ENCODE results near the gene FAM13B.
"Not testable (repeated sequence)": the region's sequence is repeated elsewhere in the genome, so short reads cannot be mapped to it uniquely, and the experiment has no call there.

FAM13B gene

GRCh38 chr5:137959488-137959887 is 73.4 kb downstream of the FAM13B start:
- no peaks in the 10 kb centered on the region for H3K4me1 ChIP-seq (ENCODE audit: control insufficient read depth in 1 of 2, insufficient read depth in 2 of 2, low read length in 2 of 2)
- peaks cover 0 to 26% of the 10 kb centered on the region in 2 donors for H3K36me3 ChIP-seq (ENCODE audit: control insufficient read depth in 1 of 2, insufficient read depth in 2 of 2, low read length in 2 of 2)
- H3K27ac ChIP-seq (ENCODE audit: low read length) = no peak overlapping the region
- no peaks in the 10 kb centered on the region for H3K9me3 ChIP-seq (ENCODE audit: control insufficient read depth in 1 of 2, low read length in 2 of 2)
- H3K4me3 ChIP-seq (ENCODE audit: low read depth in 1 of 2, low read length in 2 of 2) = no peak overlapping the region
- no peaks in the 10 kb centered on the region for H3K27me3 ChIP-seq (ENCODE audit: low read depth, low read length)

DNA sequence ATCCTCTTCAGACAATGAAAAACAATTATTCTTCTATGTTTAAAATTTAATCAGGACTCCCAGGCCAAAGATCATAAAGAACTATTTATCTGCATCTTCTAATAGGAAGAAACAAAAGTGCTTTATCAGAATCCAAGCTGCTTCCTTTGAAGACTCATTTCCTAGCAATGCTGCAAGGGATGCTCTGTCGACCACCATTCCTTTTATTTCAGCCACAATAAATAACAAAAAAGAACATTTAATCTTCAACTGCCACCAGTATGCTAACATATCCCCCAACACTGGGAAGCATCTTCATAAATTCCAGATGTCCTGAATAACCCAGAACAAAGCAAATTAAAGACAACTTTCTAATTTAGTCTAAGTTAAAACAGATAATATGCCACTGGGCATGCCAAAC is 74.9 kb downstream of the FAM13B start:
- Histone ChIP-seq H3K4me3 (ENCODE audit: low read depth in 1 of 2, low read length in 2 of 2) (no peak overlapping the region), H3K27ac (ENCODE audit: low read length) (no peak overlapping the region), H3K27me3 (ENCODE audit: low read depth, low read length) (no peaks in the 10 kb centered on the region), H3K36me3 (ENCODE audit: control insufficient read depth in 1 of 2, insufficient read depth in 2 of 2, low read length in 2 of 2) (peaks cover 1 to 31% of the 10 kb centered on the region in 2 donors), H3K9me3 (ENCODE audit: control insufficient read depth in 1 of 2, low read length in 2 of 2) (no peaks in the 10 kb centered on the region), H3K4me1 (ENCODE audit: control insufficient read depth in 1 of 2, insufficient read depth in 2 of 2, low read length in 2 of 2) (peaks cover 7 to 8% of the 10 kb centered on the region in 2 donors)

DNA sequence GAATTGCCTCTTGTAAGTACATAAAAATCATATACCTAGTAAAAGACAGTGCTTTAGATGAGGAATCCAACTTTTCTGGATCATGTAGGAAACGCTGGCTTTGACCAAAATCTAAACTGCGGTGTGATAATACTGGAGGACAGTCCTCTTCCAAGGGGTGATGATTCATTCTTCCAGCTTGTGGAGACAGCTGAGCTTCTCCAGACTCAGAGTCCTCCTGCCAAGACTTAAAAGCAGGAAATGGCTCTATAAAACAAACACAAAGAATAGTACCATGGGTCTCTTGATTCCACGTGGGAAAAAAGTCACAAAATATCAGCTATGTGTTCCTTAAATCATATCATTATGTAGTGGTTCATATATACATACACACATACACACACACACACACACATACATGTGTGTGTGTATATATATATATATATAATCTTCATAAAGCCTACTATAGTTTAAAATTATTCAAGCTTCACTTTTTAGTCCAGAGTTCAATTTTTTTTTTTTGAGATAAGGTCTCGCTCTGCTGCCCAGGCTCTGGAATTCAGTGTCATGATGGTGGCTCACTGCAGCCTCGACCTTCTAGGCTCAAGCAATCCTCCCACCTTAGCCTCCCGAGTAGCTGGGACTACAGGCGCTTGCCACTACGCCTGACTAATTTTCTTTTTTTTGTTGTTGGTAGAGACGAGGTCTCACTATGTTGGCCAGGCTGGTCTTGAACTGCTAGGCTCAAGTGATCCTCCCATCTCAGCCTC is 78.6 kb downstream of the FAM13B start:
- Histone ChIP-seq H3K9me3 (ENCODE audit: control insufficient read depth in 1 of 2, low read length in 2 of 2) (no peaks in the 10 kb centered on the region), H3K4me1 (ENCODE audit: control insufficient read depth in 1 of 2, insufficient read depth in 2 of 2, low read length in 2 of 2) (peaks cover 7 to 12% of the 10 kb centered on the region in 2 donors), H3K27me3 (ENCODE audit: low read depth, low read length) (no peaks in the 10 kb centered on the region), H3K27ac (ENCODE audit: low read length) (peak overlapping the region; percentile 16), H3K36me3 (ENCODE audit: control insufficient read depth in 1 of 2, insufficient read depth in 2 of 2, low read length in 2 of 2) (peaks cover 6 to 27% of the 10 kb centered on the region in 2 donors), H3K4me3 (ENCODE audit: low read depth in 1 of 2, low read length in 2 of 2) (no peak overlapping the region)

GRCh38 chr5:137945825-137946224 is 87.1 kb downstream of the FAM13B start:
- Histone ChIP-seq H3K27ac (ENCODE audit: low read length) (no peak overlapping the region), H3K4me1 (ENCODE audit: control insufficient read depth in 1 of 2, insufficient read depth in 2 of 2, low read length in 2 of 2) (no peaks in the 10 kb centered on the region), H3K4me3 (ENCODE audit: low read depth in 1 of 2, low read length in 2 of 2) (no peak overlapping the region), H3K9me3 (ENCODE audit: control insufficient read depth in 1 of 2, low read length in 2 of 2) (no peaks in the 10 kb centered on the region), H3K36me3 (ENCODE audit: control insufficient read depth in 1 of 2, insufficient read depth in 2 of 2, low read length in 2 of 2) (peaks cover 63 to 70% of the 10 kb centered on the region in 2 donors), H3K27me3 (ENCODE audit: low read depth, low read length) (no peaks in the 10 kb centered on the region)

- not testable (repeated sequence) for H3K27ac ChIP-seq (ENCODE audit: low read length); H3K4me1 ChIP-seq (ENCODE audit: control insufficient read depth in 1 of 2, insufficient read depth in 2 of 2, low read length in 2 of 2); H3K9me3 ChIP-seq (ENCODE audit: control insufficient read depth in 1 of 2, low read length in 2 of 2); H3K27me3 ChIP-seq (ENCODE audit: low read depth, low read length); H3K4me3 ChIP-seq (ENCODE audit: low read depth in 1 of 2, low read length in 2 of 2)
- H3K36me3 ChIP-seq (ENCODE audit: control insufficient read depth in 1 of 2, insufficient read depth in 2 of 2, low read length in 2 of 2) = peaks cover 77 to 85% of the 10 kb centered on the region in 2 donors
Measured at GRCh38 chr5:137944280-137944679, 88.6 kb downstream of the FAM13B start.

GRCh38 chr5:137939331-137939730 is 93.5 kb downstream of the FAM13B start:
- Histone ChIP-seq H3K27me3 (ENCODE audit: low read depth, low read length) (no peaks in the 10 kb centered on the region), H3K27ac (ENCODE audit: low read length) (no peak overlapping the region), H3K9me3 (ENCODE audit: control insufficient read depth in 1 of 2, low read length in 2 of 2) (no peaks in the 10 kb centered on the region), H3K4me1 (ENCODE audit: control insufficient read depth in 1 of 2, insufficient read depth in 2 of 2, low read length in 2 of 2) (no peaks in the 10 kb centered on the region), H3K36me3 (ENCODE audit: control insufficient read depth in 1 of 2, insufficient read depth in 2 of 2, low read length in 2 of 2) (peaks cover 42 to 56% of the 10 kb centered on the region in 2 donors), H3K4me3 (ENCODE audit: low read depth in 1 of 2, low read length in 2 of 2) (no peak overlapping the region)

DNA sequence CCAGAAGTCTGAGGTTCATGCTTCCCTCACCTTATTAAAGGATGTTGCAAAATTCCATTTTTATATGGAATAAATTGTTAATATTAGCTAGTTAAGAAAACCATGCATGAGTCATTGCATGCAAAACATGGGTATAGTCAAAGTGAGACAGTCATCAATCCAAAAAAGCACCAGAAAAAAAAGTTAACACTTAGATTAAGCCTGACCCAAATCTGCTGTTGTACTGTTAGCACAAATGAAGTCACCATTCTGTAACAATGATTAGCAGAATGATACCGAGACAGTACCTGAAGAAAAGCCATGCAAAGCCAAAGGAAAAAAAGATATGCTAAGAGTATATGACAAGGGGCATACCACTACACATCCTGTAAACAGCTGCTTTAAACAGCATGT is 94.1 kb downstream of the FAM13B start:
- peaks cover 42 to 51% of the 10 kb centered on the region in 2 donors for H3K36me3 ChIP-seq (ENCODE audit: control insufficient read depth in 1 of 2, insufficient read depth in 2 of 2, low read length in 2 of 2)
- H3K9me3 ChIP-seq (ENCODE audit: control insufficient read depth in 1 of 2, low read length in 2 of 2) = no peaks in the 10 kb centered on the region
- H3K27ac ChIP-seq (ENCODE audit: low read length) = no peak overlapping the region
- H3K4me3 ChIP-seq (ENCODE audit: low read depth in 1 of 2, low read length in 2 of 2) = no peak overlapping the region
- H3K4me1 ChIP-seq (ENCODE audit: control insufficient read depth in 1 of 2, insufficient read depth in 2 of 2, low read length in 2 of 2) = no peaks in the 10 kb centered on the region
- H3K27me3 ChIP-seq (ENCODE audit: low read depth, low read length) = no peaks in the 10 kb centered on the region

- Histone ChIP-seq H3K4me3 (ENCODE audit: low read depth in 1 of 2, low read length in 2 of 2) (no peak overlapping the region), H3K27ac (ENCODE audit: low read length) (no peak overlapping the region), H3K9me3 (ENCODE audit: control insufficient read depth in 1 of 2, low read length in 2 of 2) (no peaks in the 10 kb centered on the region), H3K36me3 (ENCODE audit: control insufficient read depth in 1 of 2, insufficient read depth in 2 of 2, low read length in 2 of 2) (peaks cover 42 to 51% of the 10 kb centered on the region in 2 donors), H3K4me1 (ENCODE audit: control insufficient read depth in 1 of 2, insufficient read depth in 2 of 2, low read length in 2 of 2) (peaks cover under 1 to 2% of the 10 kb centered on the region in 2 donors), H3K27me3 (ENCODE audit: low read depth, low read length) (no peaks in the 10 kb centered on the region)
Measured at GRCh38 chr5:137937994-137938750, 94.7 kb downstream of the FAM13B start.

DNA sequence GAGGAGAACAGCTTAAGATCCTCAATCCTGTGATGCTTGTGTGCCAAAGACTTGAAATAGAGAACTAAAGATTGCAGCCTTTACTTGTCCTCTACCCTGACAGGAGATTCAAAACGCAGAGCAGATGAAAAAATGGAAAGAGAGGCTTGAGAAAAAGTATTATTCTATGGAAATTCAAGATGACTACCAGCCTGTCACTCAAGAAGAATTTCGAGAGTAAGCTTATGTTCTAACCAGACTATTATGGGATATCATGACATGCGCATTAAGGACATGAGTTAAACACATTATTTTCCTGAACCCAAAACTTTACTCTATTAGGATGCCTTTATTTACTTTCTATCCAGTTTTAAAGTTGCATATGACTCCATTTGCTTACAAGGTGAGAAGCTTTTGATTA is 97.2 kb downstream of the FAM13B start:
- no peaks in the 10 kb centered on the region for H3K27me3 ChIP-seq (ENCODE audit: low read depth, low read length)
- no peaks in the 10 kb centered on the region for H3K9me3 ChIP-seq (ENCODE audit: control insufficient read depth in 1 of 2, low read length in 2 of 2)
- no peak overlapping the region for H3K4me3 ChIP-seq (ENCODE audit: low read depth in 1 of 2, low read length in 2 of 2)
- H3K4me1 ChIP-seq (ENCODE audit: control insufficient read depth in 1 of 2, insufficient read depth in 2 of 2, low read length in 2 of 2) = peaks cover 5 to 7% of the 10 kb centered on the region in 2 donors
- no peak overlapping the region for H3K27ac ChIP-seq (ENCODE audit: low read length)
- peaks cover 22 to 31% of the 10 kb centered on the region in 2 donors for H3K36me3 ChIP-seq (ENCODE audit: control insufficient read depth in 1 of 2, insufficient read depth in 2 of 2, low read length in 2 of 2)

DNA sequence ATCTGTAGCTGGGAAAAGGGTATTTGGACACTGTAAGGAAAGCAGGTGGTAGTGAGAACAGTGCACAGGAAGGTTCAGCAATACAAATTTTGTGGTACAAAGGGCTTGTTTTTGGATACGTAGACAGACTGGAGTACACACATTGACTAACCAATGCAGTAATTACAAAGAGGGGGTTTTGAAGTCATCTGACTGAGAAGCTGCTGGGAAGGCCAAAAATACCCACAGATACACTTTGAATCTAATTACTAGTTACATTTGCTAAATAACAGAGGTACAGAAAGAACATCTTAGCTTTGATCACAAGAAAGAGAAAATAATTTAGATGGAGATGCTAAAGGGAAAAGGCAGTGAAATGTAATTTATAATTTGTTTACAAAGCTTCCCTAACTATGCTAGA is 97.7 kb downstream of the FAM13B start:
- Histone ChIP-seq H3K27ac (ENCODE audit: low read length) (no peak overlapping the region), H3K36me3 (ENCODE audit: control insufficient read depth in 1 of 2, insufficient read depth in 2 of 2, low read length in 2 of 2) (peaks cover 17 to 26% of the 10 kb centered on the region in 2 donors), H3K9me3 (ENCODE audit: control insufficient read depth in 1 of 2, low read length in 2 of 2) (no peaks in the 10 kb centered on the region), H3K4me3 (ENCODE audit: low read depth in 1 of 2, low read length in 2 of 2) (no peak overlapping the region), H3K4me1 (ENCODE audit: control insufficient read depth in 1 of 2, insufficient read depth in 2 of 2, low read length in 2 of 2) (peaks cover 5 to 7% of the 10 kb centered on the region in 2 donors), H3K27me3 (ENCODE audit: low read depth, low read length) (no peaks in the 10 kb centered on the region)

DNA sequence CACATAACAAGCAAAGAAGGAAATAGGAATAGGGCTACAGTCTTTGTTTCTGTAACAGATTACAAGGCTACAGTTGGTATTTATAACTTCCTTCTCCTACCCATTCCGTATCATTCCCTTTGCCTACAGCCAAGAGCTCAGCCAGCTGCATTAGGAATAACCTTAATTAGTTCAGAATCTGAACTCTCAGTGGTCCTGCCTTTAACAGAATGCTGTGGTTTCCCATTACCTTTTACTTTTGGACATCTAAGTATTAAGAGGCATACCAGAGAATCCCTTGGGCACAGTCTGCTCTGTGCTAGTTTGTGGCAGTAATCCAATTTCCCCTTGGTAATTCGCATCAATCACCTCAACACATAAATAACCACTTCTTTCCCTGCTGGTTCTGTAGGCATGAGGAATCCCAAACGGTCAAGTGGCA is 99.4 kb downstream of the FAM13B start:
- no peak overlapping the region for H3K27ac ChIP-seq (ENCODE audit: low read length)

More for the DNA sequence above, 99.4 kb downstream of the FAM13B start:
- Histone ChIP-seq H3K4me1 (ENCODE audit: control insufficient read depth in 1 of 2, insufficient read depth in 2 of 2, low read length in 2 of 2) (peaks cover 5 to 7% of the 10 kb centered on the region in 2 donors), H3K36me3 (ENCODE audit: control insufficient read depth in 1 of 2, insufficient read depth in 2 of 2, low read length in 2 of 2) (peaks cover 0 to 10% of the 10 kb centered on the region in 2 donors), H3K9me3 (ENCODE audit: control insufficient read depth in 1 of 2, low read length in 2 of 2) (no peaks in the 10 kb centered on the region), H3K4me3 (ENCODE audit: low read depth in 1 of 2, low read length in 2 of 2) (no peak overlapping the region), H3K27me3 (ENCODE audit: low read depth, low read length) (no peaks in the 10 kb centered on the region)

All from muscle layer of duodenum (tissue), 2 donors.